CD4-positive, alpha-beta T cell treated with Interferon gamma for 1 hour (primary cell): Measurements from ENCODE around the gene VAV1.
"Not testable (repeated sequence)": the region's sequence is repeated elsewhere in the genome, so short reads cannot be mapped to it uniquely, and the experiment has no call there.

Source experiments
- DNase-seq: peaks from one replicate; pipeline ENCODE4 v3.0.0-alpha.2; 2020

VAV1 gene

GRCh38 chr19:6853868-6854267 lies 81.4 kb downstream of the VAV1 start:
- no peak for DNase-seq

- DNase-seq, result no peak
Observed at GRCh38 chr19:6854758-6855157, 82.2 kb downstream of the VAV1 start.

- DNase-seq, result no peak
Observed at GRCh38 chr19:6856749-6857372, 84.4 kb downstream of the VAV1 start.

GRCh38 chr19:6861683-6862286 lies 89.3 kb downstream of the VAV1 start:
- no peak for DNase-seq

- DNase-seq, result peak; percentile 90
Observed at GRCh38 chr19:6862673-6863078, 90.2 kb downstream of the VAV1 start.

- DNase-seq, result no peak
Observed at GRCh38 chr19:6864325-6864940, 91.9 kb downstream of the VAV1 start.

GRCh38 chr19:6865849-6866248 lies 93.3 kb downstream of the VAV1 start:
- no peak for DNase-seq

- no peak for DNase-seq
Observed at GRCh38 chr19:6866741-6867151, 94.2 kb downstream of the VAV1 start.

- peak; percentile 32 for DNase-seq
Observed at GRCh38 chr19:6868351-6868750, 95.8 kb downstream of the VAV1 start.

GRCh38 chr19:6869151-6869882 lies 96.8 kb downstream of the VAV1 start:
- DNase-seq, result not testable (repeated sequence)

GRCh38 chr19:6873708-6874431 lies 101.4 kb downstream of the VAV1 start:
- DNase-seq, result no peak

GRCh38 chr19:6875218-6875617 lies 102.7 kb downstream of the VAV1 start:
- DNase-seq, result no peak

- DNase-seq, result peak; percentile 42
Observed at GRCh38 chr19:6876748-6877147, 104.2 kb downstream of the VAV1 start.

- no peak for DNase-seq
Observed at GRCh38 chr19:6877766-6878165, 105.3 kb downstream of the VAV1 start.

- DNase-seq, result peak; percentile 3
Observed at GRCh38 chr19:6886277-6886897, 113.9 kb downstream of the VAV1 start.

GRCh38 chr19:6887316-6887715 lies 114.8 kb downstream of the VAV1 start, which contains the start of gene ADGRE1:
ADGRE1 (plus strand) TSS chr19:6887579; CDS start chr19:6887609, 30 bp downstream.
- peak; percentile 38 for DNase-seq

- no peak for DNase-seq
Observed at GRCh38 chr19:6888967-6889366, 116.5 kb downstream of the VAV1 start.

GRCh38 chr19:6890401-6890913 lies 117.9 kb downstream of the VAV1 start:
- DNase-seq, result no peak

GRCh38 chr19:6890938-6891337 lies 118.4 kb downstream of the VAV1 start:
- peak; percentile 14 for DNase-seq

GRCh38 chr19:6891761-6892385 lies 119.4 kb downstream of the VAV1 start:
- DNase-seq, result no peak

- no peak for DNase-seq
Observed at GRCh38 chr19:6894313-6894712, 121.8 kb downstream of the VAV1 start.

- DNase-seq, result no peak
Observed at GRCh38 chr19:6903446-6903845, 130.9 kb downstream of the VAV1 start.
